ENCODE data around the gene NR1D1.

Gene NR1D1

GRCh38 chr17:40122136-40122998 lies 22.0 kb upstream of the NR1D1 start:
- peak; percentile 38 for ATAC-seq
- TF ChIP-seq ARNTL (CRISPR knock-in tag; IDR thresholded peaks at IDR 0.05; ENCODE audit: borderline replicate concordance, low read depth) (no peak), ZNF70 (CRISPR knock-in tag; IDR thresholded peaks at IDR 0.05) (no peak), ZNF8 (CRISPR knock-in tag; IDR thresholded peaks at IDR 0.05) (no peak), ZFP30 (CRISPR knock-in tag; IDR thresholded peaks at IDR 0.05) (no peak), PPARA (CRISPR knock-in tag; IDR thresholded peaks at IDR 0.05; ENCODE audit: borderline replicate concordance) (no peak), RARB (CRISPR knock-in tag; IDR thresholded peaks at IDR 0.05) (no peak), TCF4 (CRISPR knock-in tag; IDR thresholded peaks at IDR 0.05; ENCODE audit: borderline replicate concordance) (no peak), TOX (CRISPR knock-in tag; IDR thresholded peaks at IDR 0.05; ENCODE audit: borderline replicate concordance) (no peak)
- TF ChIP-seq, protein P1, sequence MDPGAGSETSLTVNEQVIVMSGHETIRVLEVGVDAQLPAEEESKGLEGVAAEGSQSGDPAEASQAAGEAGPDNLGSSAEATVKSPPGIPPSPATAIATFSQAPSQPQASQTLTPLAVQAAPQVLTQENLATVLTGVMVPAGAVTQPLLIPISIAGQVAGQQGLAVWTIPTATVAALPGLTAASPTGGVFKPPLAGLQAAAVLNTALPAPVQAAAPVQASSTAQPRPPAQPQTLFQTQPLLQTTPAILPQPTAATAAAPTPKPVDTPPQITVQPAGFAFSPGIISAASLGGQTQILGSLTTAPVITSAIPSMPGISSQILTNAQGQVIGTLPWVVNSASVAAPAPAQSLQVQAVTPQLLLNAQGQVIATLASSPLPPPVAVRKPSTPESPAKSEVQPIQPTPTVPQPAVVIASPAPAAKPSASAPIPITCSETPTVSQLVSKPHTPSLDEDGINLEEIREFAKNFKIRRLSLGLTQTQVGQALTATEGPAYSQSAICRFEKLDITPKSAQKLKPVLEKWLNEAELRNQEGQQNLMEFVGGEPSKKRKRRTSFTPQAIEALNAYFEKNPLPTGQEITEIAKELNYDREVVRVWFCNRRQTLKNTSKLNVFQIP (CRISPR knock-in tag; IDR thresholded peaks at IDR 0.05; ENCODE audit: borderline replicate concordance, low read depth), result no peak
- TF ChIP-seq, protein P2, sequence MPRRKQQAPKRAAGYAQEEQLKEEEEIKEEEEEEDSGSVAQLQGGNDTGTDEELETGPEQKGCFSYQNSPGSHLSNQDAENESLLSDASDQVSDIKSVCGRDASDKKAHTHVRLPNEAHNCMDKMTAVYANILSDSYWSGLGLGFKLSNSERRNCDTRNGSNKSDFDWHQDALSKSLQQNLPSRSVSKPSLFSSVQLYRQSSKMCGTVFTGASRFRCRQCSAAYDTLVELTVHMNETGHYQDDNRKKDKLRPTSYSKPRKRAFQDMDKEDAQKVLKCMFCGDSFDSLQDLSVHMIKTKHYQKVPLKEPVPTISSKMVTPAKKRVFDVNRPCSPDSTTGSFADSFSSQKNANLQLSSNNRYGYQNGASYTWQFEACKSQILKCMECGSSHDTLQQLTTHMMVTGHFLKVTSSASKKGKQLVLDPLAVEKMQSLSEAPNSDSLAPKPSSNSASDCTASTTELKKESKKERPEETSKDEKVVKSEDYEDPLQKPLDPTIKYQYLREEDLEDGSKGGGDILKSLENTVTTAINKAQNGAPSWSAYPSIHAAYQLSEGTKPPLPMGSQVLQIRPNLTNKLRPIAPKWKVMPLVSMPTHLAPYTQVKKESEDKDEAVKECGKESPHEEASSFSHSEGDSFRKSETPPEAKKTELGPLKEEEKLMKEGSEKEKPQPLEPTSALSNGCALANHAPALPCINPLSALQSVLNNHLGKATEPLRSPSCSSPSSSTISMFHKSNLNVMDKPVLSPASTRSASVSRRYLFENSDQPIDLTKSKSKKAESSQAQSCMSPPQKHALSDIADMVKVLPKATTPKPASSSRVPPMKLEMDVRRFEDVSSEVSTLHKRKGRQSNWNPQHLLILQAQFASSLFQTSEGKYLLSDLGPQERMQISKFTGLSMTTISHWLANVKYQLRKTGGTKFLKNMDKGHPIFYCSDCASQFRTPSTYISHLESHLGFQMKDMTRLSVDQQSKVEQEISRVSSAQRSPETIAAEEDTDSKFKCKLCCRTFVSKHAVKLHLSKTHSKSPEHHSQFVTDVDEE (CRISPR knock-in tag; IDR thresholded peaks at IDR 0.05), result no peak

DNA sequence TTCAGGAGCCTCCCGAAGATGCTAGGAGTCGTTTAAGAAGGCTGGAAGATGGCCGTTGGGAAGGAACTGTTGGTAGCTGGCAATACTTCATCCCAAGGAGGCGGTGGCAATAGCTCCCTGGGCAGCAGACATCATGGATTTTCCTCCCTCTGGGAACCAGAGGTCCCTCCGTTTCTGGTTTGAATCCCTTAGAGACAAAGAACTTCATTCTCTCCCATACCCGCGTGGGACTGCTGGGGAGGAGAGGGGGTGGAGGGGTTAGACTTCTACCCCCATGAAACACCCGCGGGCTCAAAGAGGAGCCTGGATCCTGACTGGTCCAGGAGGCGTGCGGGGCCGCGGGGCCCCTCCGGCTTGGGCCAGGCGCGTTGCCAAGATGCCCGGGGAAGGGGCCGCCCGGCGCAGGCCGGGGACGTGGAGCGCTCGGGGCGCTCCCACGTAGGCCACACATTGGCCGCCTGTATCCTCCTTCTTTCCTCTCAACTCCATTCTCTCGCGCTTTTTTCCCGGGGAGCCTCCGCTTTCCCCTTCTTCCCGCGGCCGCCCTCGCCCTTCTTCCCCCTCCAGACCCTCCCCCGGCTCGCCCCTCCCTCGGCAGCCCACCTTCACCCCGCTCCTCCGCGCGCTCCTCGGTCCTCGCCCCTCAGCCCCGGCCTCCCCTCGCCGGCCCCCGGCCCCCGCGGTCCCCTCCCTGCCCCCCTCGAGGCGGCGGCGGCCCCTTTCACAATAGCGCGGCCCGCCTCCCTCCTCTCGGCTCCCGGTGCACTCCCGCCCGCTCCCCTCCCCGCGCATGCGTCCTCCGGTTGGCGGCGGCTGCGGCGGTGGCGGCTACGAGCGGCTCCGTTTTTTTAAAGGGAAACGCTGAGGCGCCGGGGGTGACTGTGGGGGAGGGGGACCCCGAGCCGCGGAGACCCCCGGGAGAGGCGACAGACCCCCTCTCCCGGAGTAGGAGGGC lies 21.1 kb upstream of the NR1D1 start, which contains the start of gene MSL1:
TSS of gene MSL1 (plus strand) at position 791 of the 955 bp plus-strand sequence. CDS start 642 bp downstream, outside the sequence.
- ATAC-seq, result peak; percentile 74
- TF ChIP-seq, protein P2 (CRISPR knock-in tag; IDR thresholded peaks at IDR 0.05), result no peak
- TF ChIP-seq ZNF8 (CRISPR knock-in tag; IDR thresholded peaks at IDR 0.05) (no peak), ZNF565 (CRISPR knock-in tag; conservative IDR thresholded peaks at IDR 0.05; ENCODE audit: low read depth) (no peak), TOX (CRISPR knock-in tag; IDR thresholded peaks at IDR 0.05; ENCODE audit: borderline replicate concordance) (no peak), BACH2 (CRISPR knock-in tag; IDR thresholded peaks at IDR 0.05; ENCODE audit: borderline replicate concordance) (no peak), PPARA (CRISPR knock-in tag; IDR thresholded peaks at IDR 0.05; ENCODE audit: borderline replicate concordance) (no peak), ZFP30 (CRISPR knock-in tag; IDR thresholded peaks at IDR 0.05) (no peak), SNAI2 (CRISPR knock-in tag; IDR thresholded peaks at IDR 0.05) (no peak; the same call in 1 of the 2 replicates), RARB (CRISPR knock-in tag; IDR thresholded peaks at IDR 0.05) (no peak), ZFP3 (CRISPR knock-in tag; IDR thresholded peaks at IDR 0.05) (no peak), OSR1 (CRISPR knock-in tag; IDR thresholded peaks at IDR 0.05) (no peak)
- TF ChIP-seq, protein P3, sequence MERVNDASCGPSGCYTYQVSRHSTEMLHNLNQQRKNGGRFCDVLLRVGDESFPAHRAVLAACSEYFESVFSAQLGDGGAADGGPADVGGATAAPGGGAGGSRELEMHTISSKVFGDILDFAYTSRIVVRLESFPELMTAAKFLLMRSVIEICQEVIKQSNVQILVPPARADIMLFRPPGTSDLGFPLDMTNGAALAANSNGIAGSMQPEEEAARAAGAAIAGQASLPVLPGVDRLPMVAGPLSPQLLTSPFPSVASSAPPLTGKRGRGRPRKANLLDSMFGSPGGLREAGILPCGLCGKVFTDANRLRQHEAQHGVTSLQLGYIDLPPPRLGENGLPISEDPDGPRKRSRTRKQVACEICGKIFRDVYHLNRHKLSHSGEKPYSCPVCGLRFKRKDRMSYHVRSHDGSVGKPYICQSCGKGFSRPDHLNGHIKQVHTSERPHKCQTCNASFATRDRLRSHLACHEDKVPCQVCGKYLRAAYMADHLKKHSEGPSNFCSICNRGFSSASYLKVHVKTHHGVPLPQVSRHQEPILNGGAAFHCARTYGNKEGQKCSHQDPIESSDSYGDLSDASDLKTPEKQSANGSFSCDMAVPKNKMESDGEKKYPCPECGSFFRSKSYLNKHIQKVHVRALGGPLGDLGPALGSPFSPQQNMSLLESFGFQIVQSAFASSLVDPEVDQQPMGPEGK (CRISPR knock-in tag; IDR thresholded peaks at IDR 0.05; ENCODE audit: borderline replicate concordance), result no peak
- TF ChIP-seq, protein P1 (CRISPR knock-in tag; IDR thresholded peaks at IDR 0.05; ENCODE audit: borderline replicate concordance, low read depth), result no peak
